Stimulated activated CD4-positive, alpha-beta T cell treated with anti-CD3 and anti-CD28 coated beads, TNF-alpha, amount 100 ng/mL, for 4 hours (primary cell): ENCODE measurements around the gene ADRB2.

Experiments
- DNase-seq, 3 experiments: peaks; one replicate each; pipeline ENCODE4 v3.0.0-alpha.2; 2020; ENCODE audit warnings: low read depth in 3 of 3

The ADRB2 gene

GRCh38 chr5:148831590-148832565 lies 5.5 kb downstream of the ADRB2 start:
- no peak for DNase-seq

- no peak for DNase-seq
These were observed 6.7 kb downstream of the ADRB2 start for GRCh38 chr5:148833122-148833521.

GRCh38 chr5:148833925-148834324 lies 7.5 kb downstream of the ADRB2 start:
- DNase-seq = no peak

- no peak for DNase-seq
These were observed 8.3 kb downstream of the ADRB2 start for GRCh38 chr5:148834689-148835088.

- no peak for DNase-seq
These were observed 10.2 kb downstream of the ADRB2 start for GRCh38 chr5:148836272-148837250.

- no peak for DNase-seq
These were observed 11.0 kb downstream of the ADRB2 start for GRCh38 chr5:148837383-148837782.

- no peak for DNase-seq
These were observed 11.9 kb downstream of the ADRB2 start for GRCh38 chr5:148838357-148838756.

GRCh38 chr5:148839960-148840359 lies 13.5 kb downstream of the ADRB2 start:
- DNase-seq = no peak

- DNase-seq = no peak
These were observed 14.1 kb downstream of the ADRB2 start for GRCh38 chr5:148840531-148840930.

- no peak for DNase-seq
These were observed 15.1 kb downstream of the ADRB2 start for GRCh38 chr5:148841519-148841918.

- DNase-seq = no peak
These were observed 15.8 kb downstream of the ADRB2 start for GRCh38 chr5:148842161-148842560.

- no peak for DNase-seq
These were observed 17.3 kb downstream of the ADRB2 start for GRCh38 chr5:148843510-148844318.

- no peak for DNase-seq
These were observed 18.2 kb downstream of the ADRB2 start for GRCh38 chr5:148844433-148845280.

GRCh38 chr5:148846930-148847329 lies 20.5 kb downstream of the ADRB2 start:
- no peak for DNase-seq

GRCh38 chr5:148847456-148847855 lies 21.0 kb downstream of the ADRB2 start:
- DNase-seq = no peak

- no peak for DNase-seq
These were observed 22.1 kb downstream of the ADRB2 start for GRCh38 chr5:148848393-148849031.

GRCh38 chr5:148849461-148849860 lies 23.1 kb downstream of the ADRB2 start:
- no peak for DNase-seq

GRCh38 chr5:148850836-148851235 lies 24.4 kb downstream of the ADRB2 start:
- DNase-seq = no peak

GRCh38 chr5:148853868-148854267 lies 27.5 kb downstream of the ADRB2 start:
- DNase-seq = no peak
